ENCODE measurements around the gene LTC4S. TPM values are rescaled to one million over a fixed set of nuclear protein-coding genes. Genes with fewer than 3 reads are reported as not detected.

The LTC4S gene
- polyA plus RNA-seq, 1 donor = 1.7 TPM

- DNase-seq = no peak
Observed at GRCh38 chr5:179795049-179795862, 1.5 kb downstream of the LTC4S start.

DNA sequence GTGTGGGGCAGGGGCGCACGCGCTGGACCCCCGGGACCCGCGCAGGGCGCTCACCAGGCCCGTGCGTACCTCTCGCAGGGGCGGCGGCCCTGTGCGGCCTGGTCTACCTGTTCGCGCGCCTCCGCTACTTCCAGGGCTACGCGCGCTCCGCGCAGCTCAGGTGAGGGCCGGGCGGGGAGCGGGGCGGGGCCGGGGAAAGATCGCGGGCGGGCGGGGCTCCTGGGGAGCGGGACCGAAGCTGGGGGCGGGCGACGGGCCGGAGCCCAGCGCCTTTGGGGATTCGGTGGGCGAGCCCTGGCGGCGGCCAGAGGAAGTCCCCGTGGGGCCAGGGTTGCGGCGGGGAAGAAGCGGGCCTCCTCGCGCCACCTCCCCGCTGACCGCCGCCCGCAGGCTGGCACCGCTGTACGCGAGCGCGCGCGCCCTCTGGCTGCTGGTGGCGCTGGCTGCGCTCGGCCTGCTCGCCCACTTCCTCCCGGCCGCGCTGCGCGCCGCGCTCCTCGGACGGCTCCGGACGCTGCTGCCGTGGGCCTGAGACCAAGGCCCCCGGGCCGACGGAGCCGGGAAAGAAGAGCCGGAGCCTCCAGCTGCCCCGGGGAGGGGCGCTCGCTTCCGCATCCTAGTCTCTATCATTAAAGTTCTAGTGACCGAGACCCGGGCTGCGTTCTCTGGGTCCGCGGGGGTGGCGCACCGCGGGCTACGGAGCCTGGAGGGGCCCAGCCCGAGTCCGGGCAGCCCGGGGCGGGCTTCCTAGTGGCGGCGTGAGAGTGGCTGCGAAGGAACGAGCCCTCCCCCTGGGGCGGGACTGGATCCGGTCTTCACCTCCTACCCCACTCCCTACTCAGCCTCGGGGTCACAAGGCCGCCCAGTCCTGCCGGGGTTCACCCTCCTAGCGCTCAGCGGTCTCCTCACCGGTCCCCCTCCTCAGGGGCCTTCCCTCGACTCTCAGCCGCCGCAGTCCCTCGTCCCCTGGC is 2.4 kb downstream of the LTC4S start:
- DNase-seq = peak; percentile 76

- no peak for DNase-seq
Observed at GRCh38 chr5:179796877-179797608, 3.3 kb downstream of the LTC4S start.

GRCh38 chr5:179797741-179798140 is 4.0 kb downstream of the LTC4S start:
- no peak for DNase-seq

DNA sequence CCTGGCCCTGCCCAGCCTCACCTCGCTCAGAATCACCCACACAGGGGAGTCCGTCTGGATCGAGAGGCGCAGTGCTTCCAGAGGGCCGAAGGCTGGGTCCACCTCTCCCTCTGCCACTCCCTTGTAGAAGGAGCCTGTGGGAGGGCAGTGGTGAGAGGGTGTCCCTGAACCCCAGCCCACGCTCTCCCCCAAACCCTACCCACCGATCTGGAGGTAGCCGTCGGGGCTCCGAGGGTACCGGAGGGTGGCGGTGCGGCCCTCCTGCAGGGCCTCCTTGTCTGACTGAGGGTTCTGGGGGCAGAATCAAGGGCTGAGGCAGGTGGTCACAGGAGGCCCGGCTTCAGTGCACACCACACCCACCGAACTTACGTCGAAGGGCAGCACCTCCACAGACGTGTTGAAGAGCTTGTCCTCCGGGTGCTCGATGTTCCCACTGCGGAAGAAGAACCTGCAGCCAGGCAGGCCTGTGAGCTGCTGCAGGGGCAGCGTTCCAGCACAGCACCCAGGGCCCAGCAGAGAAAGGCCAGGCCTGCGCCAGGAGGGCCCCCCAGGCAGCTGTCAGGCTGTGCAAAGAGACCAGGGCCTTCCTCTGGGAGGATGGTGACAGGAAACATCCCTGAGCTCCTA is 4.5 kb downstream of the LTC4S start:
- no peak for DNase-seq

GRCh38 chr5:179798771-179799643 is 5.2 kb downstream of the LTC4S start:
- DNase-seq = no peak

- no peak for DNase-seq
Observed at GRCh38 chr5:179799644-179799973, 5.8 kb downstream of the LTC4S start.

- no peak for DNase-seq
Observed at GRCh38 chr5:179800071-179800695, 6.4 kb downstream of the LTC4S start.

- no peak for DNase-seq
Observed at GRCh38 chr5:179800696-179801201, 7.0 kb downstream of the LTC4S start.

- peak; percentile 71 for DNase-seq
Observed at GRCh38 chr5:179801304-179802206, 7.8 kb downstream of the LTC4S start.

GRCh38 chr5:179802207-179802883 is 8.6 kb downstream of the LTC4S start:
- DNase-seq = no peak

- no peak for DNase-seq
Observed at GRCh38 chr5:179802950-179803562, 9.3 kb downstream of the LTC4S start.

DNA sequence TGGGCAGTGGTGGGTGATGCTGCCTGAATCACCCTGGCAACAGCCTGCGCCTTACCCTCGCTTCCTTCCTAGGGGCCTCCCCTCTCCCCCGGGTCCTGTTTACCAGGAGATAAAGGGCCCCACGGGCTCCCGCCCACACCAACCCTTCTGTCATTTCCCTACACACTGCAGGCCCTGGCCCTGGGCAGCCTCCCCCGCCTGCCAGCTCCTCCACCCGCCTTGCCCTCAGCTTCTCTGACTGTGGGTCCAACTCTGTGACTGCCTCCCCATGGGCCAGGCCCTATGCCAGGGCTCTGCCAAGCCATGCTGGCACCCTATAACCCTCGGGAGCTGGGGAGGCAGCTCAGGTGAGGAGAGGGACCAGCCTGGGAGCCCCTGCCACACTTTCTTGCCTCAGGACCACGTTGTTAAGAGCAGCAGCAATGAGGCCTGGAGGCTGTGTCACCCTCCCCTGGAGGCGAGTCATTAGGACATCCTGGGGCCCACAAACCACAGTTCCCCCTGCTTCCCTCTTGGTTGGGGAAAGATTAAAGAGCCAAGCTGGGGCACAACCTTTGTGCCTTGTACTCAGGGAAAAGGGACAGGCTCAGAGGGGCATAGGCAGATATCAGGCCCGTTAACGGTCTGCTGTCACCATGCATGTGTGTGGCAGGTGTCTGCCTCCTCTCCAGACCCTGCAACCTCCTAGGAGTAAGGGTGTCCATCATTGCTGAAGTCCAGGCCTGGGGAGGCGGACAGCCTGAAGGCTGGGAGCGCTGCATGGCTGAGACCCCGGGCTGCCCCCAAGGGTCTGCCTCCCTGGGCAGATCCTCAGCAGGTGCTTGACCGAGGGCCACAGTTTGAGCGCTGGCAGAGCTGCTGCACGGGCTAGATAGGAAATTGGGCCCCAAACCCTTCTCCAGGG is 10.1 kb downstream of the LTC4S start:
- DNase-seq = no peak

GRCh38 chr5:179804555-179804947 is 10.8 kb downstream of the LTC4S start:
- no peak for DNase-seq

DNA sequence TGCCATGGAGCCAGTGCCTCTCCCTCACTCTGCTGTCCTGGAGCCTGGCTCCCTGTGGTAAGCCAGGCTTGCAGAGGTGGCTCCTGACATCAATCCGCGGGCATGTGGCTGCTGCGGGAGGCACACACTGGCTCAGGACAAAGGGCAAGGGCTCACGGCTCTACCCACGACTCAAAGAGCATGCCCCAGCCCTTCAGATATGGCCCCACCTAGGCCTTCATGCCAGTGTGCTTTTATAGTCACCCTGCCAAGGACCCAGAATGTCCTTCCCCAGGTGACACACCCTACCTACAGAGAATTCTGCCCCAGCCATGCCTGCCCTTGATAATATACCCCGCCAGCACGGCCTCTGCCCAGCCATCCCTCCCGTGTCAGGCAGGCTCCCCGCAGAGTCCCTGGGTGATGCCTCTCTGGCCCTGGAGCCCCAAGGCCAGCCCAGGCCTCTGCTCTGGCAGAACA is 11.3 kb downstream of the LTC4S start:
- DNase-seq = no peak

DNA sequence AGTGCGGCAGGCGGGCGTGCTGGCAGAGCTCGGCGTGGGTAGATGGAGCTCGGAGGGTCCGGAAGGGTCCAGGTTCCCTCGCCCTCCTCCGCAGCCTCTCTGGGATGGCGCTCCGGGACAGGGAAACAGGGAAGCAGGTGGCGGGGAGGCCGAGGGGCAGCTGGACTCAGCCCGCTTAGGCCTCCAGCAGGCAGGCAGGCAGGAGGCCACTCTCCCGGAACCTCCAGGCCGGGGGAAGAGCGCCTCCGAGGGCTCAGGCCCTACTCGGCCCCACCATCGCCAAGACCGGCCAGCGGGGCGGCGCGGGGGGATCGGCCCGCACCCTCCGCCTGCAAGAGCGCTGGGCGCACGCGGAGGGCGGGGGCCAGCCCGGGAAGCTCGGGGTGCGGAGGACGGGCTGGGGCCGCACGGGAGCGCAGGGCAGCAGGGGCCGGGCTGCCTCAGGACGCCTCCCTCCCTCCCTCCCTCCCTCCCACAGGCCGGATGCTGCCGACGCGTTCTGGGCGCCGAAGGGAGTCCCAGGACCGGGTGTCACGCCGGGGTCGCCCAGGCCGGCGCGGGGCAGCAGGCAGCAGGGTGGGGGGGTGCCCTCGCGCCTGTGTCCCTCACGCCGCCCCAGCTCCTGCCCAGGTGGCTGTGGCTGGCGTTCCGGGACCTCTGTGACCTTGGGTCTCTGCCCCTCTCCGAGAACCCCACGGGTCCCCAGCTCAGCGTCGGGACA is 11.9 kb downstream of the LTC4S start:
- no peak for DNase-seq
